Lower leg skin (tissue), 3 donors: ENCODE data around the gene MTMR8.

Experiments
- POLR2A ChIP-seq, 2 donors: fragments of 450-650 bp; IDR thresholded peaks; one replicate each; pipeline ENCODE4 v1.6.1; 2016 to 2017; ENCODE audit warnings: antibody characterized with exemption in 2 of 2, mild to moderate bottlenecking in 1 of 2, moderate library complexity in 1 of 2
- TF ChIP-seq, protein P1 (sequence below), 3 donors: fragments of 450-650 bp; IDR thresholded peaks; one replicate each; pipeline ENCODE4 v1.5.1; 2016; ENCODE audit warnings: antibody characterized with exemption in 3 of 3, mild to moderate bottlenecking in 3 of 3, moderate library complexity in 2 of 3

DNA sequence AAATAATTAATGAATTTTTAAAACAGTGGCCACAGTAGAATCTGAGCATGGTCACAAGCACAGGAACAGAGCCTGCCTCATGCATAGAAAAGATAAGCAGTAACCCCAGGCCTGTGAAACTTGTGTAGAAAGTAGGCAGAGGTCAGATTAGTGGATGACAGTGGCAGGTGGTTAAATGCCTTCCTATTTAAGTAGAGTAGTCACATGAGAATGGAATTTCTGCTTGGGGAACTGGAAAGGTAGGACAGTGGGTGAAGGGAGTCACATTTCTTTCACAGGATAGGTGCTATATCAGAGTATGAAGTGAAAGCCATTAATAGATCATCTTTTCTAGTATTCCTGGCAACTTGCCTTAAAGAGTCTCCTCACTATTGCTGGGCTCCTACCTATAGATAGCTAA, 130.0 kb downstream of the MTMR8 start:
- TF ChIP-seq POLR2A (IDR thresholded peaks at IDR 0.05), result no peak
- TF ChIP-seq, protein P1, sequence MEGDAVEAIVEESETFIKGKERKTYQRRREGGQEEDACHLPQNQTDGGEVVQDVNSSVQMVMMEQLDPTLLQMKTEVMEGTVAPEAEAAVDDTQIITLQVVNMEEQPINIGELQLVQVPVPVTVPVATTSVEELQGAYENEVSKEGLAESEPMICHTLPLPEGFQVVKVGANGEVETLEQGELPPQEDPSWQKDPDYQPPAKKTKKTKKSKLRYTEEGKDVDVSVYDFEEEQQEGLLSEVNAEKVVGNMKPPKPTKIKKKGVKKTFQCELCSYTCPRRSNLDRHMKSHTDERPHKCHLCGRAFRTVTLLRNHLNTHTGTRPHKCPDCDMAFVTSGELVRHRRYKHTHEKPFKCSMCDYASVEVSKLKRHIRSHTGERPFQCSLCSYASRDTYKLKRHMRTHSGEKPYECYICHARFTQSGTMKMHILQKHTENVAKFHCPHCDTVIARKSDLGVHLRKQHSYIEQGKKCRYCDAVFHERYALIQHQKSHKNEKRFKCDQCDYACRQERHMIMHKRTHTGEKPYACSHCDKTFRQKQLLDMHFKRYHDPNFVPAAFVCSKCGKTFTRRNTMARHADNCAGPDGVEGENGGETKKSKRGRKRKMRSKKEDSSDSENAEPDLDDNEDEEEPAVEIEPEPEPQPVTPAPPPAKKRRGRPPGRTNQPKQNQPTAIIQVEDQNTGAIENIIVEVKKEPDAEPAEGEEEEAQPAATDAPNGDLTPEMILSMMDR (IDR thresholded peaks at IDR 0.05), result no peak
